A549 (cell line): ENCODE results near the gene RHOBTB1. TPM values are rescaled to one million over a fixed set of nuclear protein-coding genes. Genes with fewer than 3 reads are reported as not detected.
A peak's percentile ranks its signal among the peaks of the same experiment; 100 is the strongest.

ENCODE experiments used
- ATAC-seq, 2 experiments: fragments of 200-7000 bp in 1 of 2; fragments of >200 bp in 1 of 2; cut with Nextera tagmentation in 1 of 2; cut with Tn5 transposase in 1 of 2; 3 replicates each; pipeline versions ENCODE4 v1.8.0 to v1.9.1; 2018 to 2020; ENCODE audit warnings: mild to moderate bottlenecking in 1 of 2, moderate library complexity in 1 of 2
- CTCF ChIA-PET: fragments of 300-600 bp; sonication (Branson Sonifier 250); formaldehyde crosslinking; extraction: SDS; loops from one replicate; lab custom pipeline; 2021; ENCODE audit warnings: antibody characterized with exemption, inconsistent platforms; lab: Yijun Ruan, JAX
- POLR2A ChIA-PET: fragments of 350-600 bp; formaldehyde crosslinking; extraction: SDS; loops from one replicate; lab custom pipeline; 2021; ENCODE audit warnings: antibody characterized with exemption, inconsistent platforms; lab: Yijun Ruan, JAX
- DNase-seq, 2 experiments: peaks; one replicate each; pipeline versions ENCODE4 v3.0.0 to v3.0.0-alpha.2; 2011 to 2016; ENCODE audit warnings: low read depth in 1 of 2, low spot score in 1 of 2
- FAIRE-seq: peaks from 2 replicates; lab custom pipeline; 2011; peaks lifted over from hg19 to GRCh38; lab: Jason Lieb, UNC
- H3K27ac ChIP-seq, 2 experiments: fragments of >200 bp; sonication (Bioruptor Twin); formaldehyde crosslinking; 3 replicates each; pipeline ENCODE4 v1.5.1; 2016 to 2017
- H3K4me1 ChIP-seq: fragments of >200 bp; sonication (Bioruptor Twin); formaldehyde crosslinking; 3 replicates; pipeline ENCODE4 v1.6.1; 2016
- H3K4me2 ChIP-seq: fragments of >200 bp; sonication (Bioruptor Twin); formaldehyde crosslinking; 3 replicates; pipeline ENCODE4 v1.6.1; 2016
- H3K4me3 ChIP-seq: fragments of >200 bp; sonication (Bioruptor Twin); formaldehyde crosslinking; 3 replicates; pipeline ENCODE4 v1.5.1; 2016
- H3K9me3 ChIP-seq: fragments of >200 bp; sonication (Bioruptor Twin); formaldehyde crosslinking; 3 replicates; pipeline ENCODE4 v1.6.1; 2016
- CBX8 ChIP-seq: fragments of 200-600 bp; sonication (generic); IDR thresholded peaks from 2 replicates; pipeline ENCODE4 v1.6.1; 2016
- CHD2 ChIP-seq: fragments of 150-350 bp; IDR thresholded peaks from 2 replicates; pipeline ENCODE4 v1.6.1; 2014; ENCODE audit warnings: low read length; ENCODE audit not compliant: partially characterized antibody
- FOSL2 ChIP-seq, 2 experiments: fragments of 450-650 bp in 1 of 2; fragments of >200 bp in 1 of 2; sonication (Bioruptor Twin) in 1 of 2; formaldehyde crosslinking; IDR thresholded peaks; 2 replicates each; pipeline versions ENCODE4 v1.5.0 to v1.6.1; 2016 to 2020; ENCODE audit warnings: mild to moderate bottlenecking in 1 of 2, moderate library complexity in 1 of 2
- FOXS1 ChIP-seq: fragments of 250-450 bp; sonication (Bioruptor Pico); IDR thresholded peaks from 2 replicates; pipeline ENCODE4 v1.5.0; 2020; ENCODE audit warnings: mild to moderate bottlenecking, moderate library complexity
- HMGXB4 ChIP-seq: fragments of 250-450 bp; sonication (Bioruptor Pico); IDR thresholded peaks from 2 replicates; pipeline ENCODE4 v1.5.0; 2021; ENCODE audit warnings: mild to moderate bottlenecking, moderate library complexity, borderline replicate concordance
- HOXB13 ChIP-seq: fragments of 250-450 bp; sonication (Bioruptor Pico); IDR thresholded peaks from 2 replicates; pipeline ENCODE4 v1.5.0; 2020; ENCODE audit warnings: low read depth, mild to moderate bottlenecking, moderate library complexity
- HOXB5 ChIP-seq: fragments of 250-450 bp; sonication (Bioruptor Pico); IDR thresholded peaks from 2 replicates; pipeline ENCODE4 v1.5.0; 2020; ENCODE audit warnings: mild to moderate bottlenecking, moderate library complexity
- MYC ChIP-seq: IDR thresholded peaks from 2 replicates; pipeline ENCODE4 v1.6.1; 2012; ENCODE audit warnings: mild to moderate bottlenecking, inconsistent platforms, low read length, improper control_type of control experiment, borderline replicate concordance
- NFE2L2 ChIP-seq: fragments of 150-350 bp; conservative IDR thresholded peaks from 2 replicates; pipeline ENCODE4 v1.6.1; 2014; ENCODE audit warnings: low read length
- NPAS2 ChIP-seq: fragments of 250-450 bp; sonication (Bioruptor Pico); IDR thresholded peaks from 2 replicates; pipeline ENCODE4 v1.8.0; 2022; ENCODE audit warnings: mild to moderate bottlenecking, moderate library complexity, borderline replicate concordance
- POLR2A ChIP-seq: IDR thresholded peaks from 2 replicates; pipeline ENCODE4 v1.6.1; 2012; ENCODE audit warnings: mild to moderate bottlenecking, low read length
- RARB ChIP-seq: fragments of 250-450 bp; sonication (Bioruptor Pico); IDR thresholded peaks from 2 replicates; pipeline ENCODE4 v1.8.0; 2021; ENCODE audit warnings: mild to moderate bottlenecking, moderate library complexity
- RFX5 ChIP-seq: fragments of 450-650 bp; IDR thresholded peaks from 2 replicates; pipeline ENCODE4 v1.7.1; 2014; ENCODE audit warnings: antibody characterized with exemption, mild to moderate bottlenecking, moderate library complexity
- RNF2 ChIP-seq: fragments of 200-600 bp; sonication (generic); IDR thresholded peaks from 2 replicates; pipeline ENCODE4 v1.6.1; 2016; ENCODE audit warnings: low read depth, mild to moderate bottlenecking, antibody characterized with exemption, moderate library complexity, borderline replicate concordance
- SMC3 ChIP-seq: fragments of >200 bp; sonication (Bioruptor Twin); formaldehyde crosslinking; IDR thresholded peaks from 3 replicates; pipeline ENCODE4 v1.6.1; 2018; ENCODE audit warnings: inconsistent platforms
- TFCP2L1 ChIP-seq: fragments of 250-450 bp; sonication (Bioruptor Pico); IDR thresholded peaks from 2 replicates; pipeline ENCODE4 v1.5.0; 2021; ENCODE audit warnings: mild to moderate bottlenecking
- ZC3H11A ChIP-seq: fragments of 450-650 bp; IDR thresholded peaks from 2 replicates; pipeline ENCODE4 v1.6.1; 2014; ENCODE audit warnings: antibody characterized with exemption, mild to moderate bottlenecking
- ZNF302 ChIP-seq: fragments of 250-450 bp; sonication (Bioruptor Pico); IDR thresholded peaks from 2 replicates; pipeline ENCODE4 v1.9.0; 2021; ENCODE audit warnings: inconsistent platforms, mild to moderate bottlenecking, moderate library complexity
- WGBS: methylation state at CpG from one replicate; pipeline ENCODE4 v1.1.6; 2017; ENCODE audit errors: missing lambda C conversion rate; 5-methylcytosine and 5-hydroxymethylcytosine counted together
- polyA plus RNA-seq, 4 experiments: library from polyadenylated mRNA; depleted of rRNA in 3 of 4; stranded (reverse); fragments of >200 nt; fragmentation: RNase III in 1 of 4; extraction: RNeasy Plus Mini Kit Qiagen cat#74134 plus additional on column Dnase treatment in 1 of 4; gene quantifications; 2 replicates in 3 of 4; 3 replicates in 1 of 4; pipeline ENCODE4 v1.2.3, GENCODE V29; 2011 to 2017
- TF ChIP-seq, protein P1 (sequence below): fragments of 200-600 bp; sonication (generic); IDR thresholded peaks from 2 replicates; pipeline ENCODE4 v1.6.1; 2016; ENCODE audit warnings: antibody characterized with exemption, mild to moderate bottlenecking, moderate library complexity
- TF ChIP-seq, protein P2 (sequence below): fragments of 450-650 bp; IDR thresholded peaks from 2 replicates; pipeline ENCODE4 v1.6.1; 2014; ENCODE audit warnings: antibody characterized with exemption

The RHOBTB1 gene
- polyA plus RNA-seq, 2 of the 4 experiments (the other 2 are of a cell fraction) = 6.6 to 24.7 TPM

- ATAC-seq (no peak), FAIRE-seq (no peak), DNase-seq (no peak)
- H3K9me3 ChIP-seq = no peaks in the 10 kb centered on the region
- peaks cover 58% of the 10 kb centered on the region for H3K4me1 ChIP-seq
- H3K27ac ChIP-seq = peak overlapping the region; percentile 11 to 18; a peak in 2 of 6 replicates
- TF ChIP-seq SMC3 = no peak
- H3K4me3 ChIP-seq = no peak overlapping the region
- POLR2A ChIA-PET = interaction anchor here (0.7 to 1.2 kb wide), 2 partner anchors 18 to 70 kb away, joined by 4 read pairs; no protein-coding TSS in a partner anchor
- H3K4me2 ChIP-seq = no peak overlapping the region
- CTCF ChIA-PET = interaction anchor here (0.6 to 1.5 kb wide), 7 partner anchors 9 to 941 kb away, joined by 3 to 5 read pairs (median 3); no protein-coding TSS in a partner anchor
- 71% methylated on average over 1 of the region's 1 CpG for WGBS
These were observed 16.9 kb upstream of the RHOBTB1 start for GRCh38 chr10:60960913-60961312.

DNA sequence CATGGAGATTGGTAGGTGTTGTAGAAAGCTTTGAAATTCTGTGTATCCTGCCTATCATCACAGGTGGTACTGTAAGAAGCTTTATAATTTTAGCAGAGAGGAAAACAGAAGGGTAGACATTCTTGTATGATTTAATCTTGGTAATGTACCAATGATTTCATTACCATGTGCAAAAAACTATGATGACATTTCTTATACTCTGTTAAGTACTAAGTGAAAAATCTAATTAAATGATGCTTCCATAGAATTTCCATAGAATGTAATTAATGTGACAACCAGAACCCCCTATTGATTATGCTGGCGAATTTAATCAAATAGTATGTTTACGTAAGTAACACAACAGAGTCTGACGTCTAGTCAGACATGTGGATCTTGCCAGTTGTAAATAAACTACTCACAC lies 16.0 kb upstream of the RHOBTB1 start:
- no peak for DNase-seq
- Histone ChIP-seq H3K4me3 (no peak overlapping the region), H3K27ac (no peak overlapping the region; a peak in 2 of 6 replicates), H3K4me2 (no peak overlapping the region), H3K4me1 (peaks cover 61% of the 10 kb centered on the region), H3K9me3 (no peaks in the 10 kb centered on the region)
- POLR2A ChIA-PET = interaction anchor here (1.4 kb wide), 1 partner anchor 15 kb away, joined by 5 read pairs; no protein-coding TSS in a partner anchor
- TF ChIP-seq RARB (CRISPR knock-in tag) (no peak), RFX5 (no peak), FOSL2 (IDR thresholded peaks at IDR 0.05) (no peak), FOSL2 (CRISPR knock-in tag; IDR thresholded peaks at IDR 0.05) (no peak), POLR2A (no peak), FOXS1 (CRISPR knock-in tag) (no peak), CHD2 (no peak), NFE2L2 (no peak)
- TF ChIP-seq, protein P1, sequence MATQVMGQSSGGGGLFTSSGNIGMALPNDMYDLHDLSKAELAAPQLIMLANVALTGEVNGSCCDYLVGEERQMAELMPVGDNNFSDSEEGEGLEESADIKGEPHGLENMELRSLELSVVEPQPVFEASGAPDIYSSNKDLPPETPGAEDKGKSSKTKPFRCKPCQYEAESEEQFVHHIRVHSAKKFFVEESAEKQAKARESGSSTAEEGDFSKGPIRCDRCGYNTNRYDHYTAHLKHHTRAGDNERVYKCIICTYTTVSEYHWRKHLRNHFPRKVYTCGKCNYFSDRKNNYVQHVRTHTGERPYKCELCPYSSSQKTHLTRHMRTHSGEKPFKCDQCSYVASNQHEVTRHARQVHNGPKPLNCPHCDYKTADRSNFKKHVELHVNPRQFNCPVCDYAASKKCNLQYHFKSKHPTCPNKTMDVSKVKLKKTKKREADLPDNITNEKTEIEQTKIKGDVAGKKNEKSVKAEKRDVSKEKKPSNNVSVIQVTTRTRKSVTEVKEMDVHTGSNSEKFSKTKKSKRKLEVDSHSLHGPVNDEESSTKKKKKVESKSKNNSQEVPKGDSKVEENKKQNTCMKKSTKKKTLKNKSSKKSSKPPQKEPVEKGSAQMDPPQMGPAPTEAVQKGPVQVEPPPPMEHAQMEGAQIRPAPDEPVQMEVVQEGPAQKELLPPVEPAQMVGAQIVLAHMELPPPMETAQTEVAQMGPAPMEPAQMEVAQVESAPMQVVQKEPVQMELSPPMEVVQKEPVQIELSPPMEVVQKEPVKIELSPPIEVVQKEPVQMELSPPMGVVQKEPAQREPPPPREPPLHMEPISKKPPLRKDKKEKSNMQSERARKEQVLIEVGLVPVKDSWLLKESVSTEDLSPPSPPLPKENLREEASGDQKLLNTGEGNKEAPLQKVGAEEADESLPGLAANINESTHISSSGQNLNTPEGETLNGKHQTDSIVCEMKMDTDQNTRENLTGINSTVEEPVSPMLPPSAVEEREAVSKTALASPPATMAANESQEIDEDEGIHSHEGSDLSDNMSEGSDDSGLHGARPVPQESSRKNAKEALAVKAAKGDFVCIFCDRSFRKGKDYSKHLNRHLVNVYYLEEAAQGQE = no peak
- no peak for ATAC-seq
- FAIRE-seq = no peak
- 89% methylated on average over 3 of the region's 3 CpGs for WGBS
- CTCF ChIA-PET = interaction anchor here (0.7 to 1.4 kb wide), 3 partner anchors 8 to 324 kb away, joined by 3 read pairs; no protein-coding TSS in a partner anchor

DNA sequence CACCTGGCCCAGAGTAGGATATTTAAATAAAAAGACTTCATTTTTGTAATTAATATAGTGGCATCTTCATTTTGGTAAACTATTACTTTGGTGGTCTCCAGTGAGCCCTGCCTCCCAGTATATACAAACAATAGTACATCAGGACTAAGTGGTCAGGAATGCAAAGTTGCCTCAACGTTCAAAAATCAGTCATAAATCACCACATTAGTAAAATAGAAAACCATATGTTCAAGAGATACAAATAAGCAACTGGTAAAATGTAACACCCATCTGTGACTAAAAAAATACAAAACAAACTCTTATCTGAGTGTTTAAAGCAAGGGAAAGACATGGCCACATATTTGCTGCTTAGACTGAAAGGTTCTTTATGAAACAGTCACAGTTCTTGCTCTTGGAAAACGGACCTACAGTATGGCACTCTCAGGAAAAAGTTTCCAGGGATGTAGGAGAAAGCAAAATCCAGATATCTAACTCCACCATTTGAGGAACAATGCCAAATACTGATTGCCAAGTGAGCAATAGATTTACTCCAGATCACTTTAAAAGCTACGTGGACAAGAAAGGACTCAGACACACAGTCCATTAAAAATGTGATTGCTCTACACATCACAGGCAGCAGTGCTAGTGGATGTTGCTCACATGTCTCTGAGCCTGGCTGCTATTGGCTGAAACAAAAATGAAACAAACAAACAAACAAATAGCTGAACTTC lies 15.1 kb upstream of the RHOBTB1 start:
- no peaks in the 10 kb centered on the region for H3K9me3 ChIP-seq
- ChIA-PET POLR2A (interaction anchor here (1.4 kb wide), 1 partner anchor 14 kb away, joined by 5 read pairs; no protein-coding TSS in a partner anchor), CTCF (interaction anchor here (0.7 kb wide), 1 partner anchor 325 kb away, joined by 3 read pairs; no protein-coding TSS in a partner anchor)
- 27% methylated on average over 3 of the region's 3 CpGs for WGBS
- TF ChIP-seq, protein P2, sequence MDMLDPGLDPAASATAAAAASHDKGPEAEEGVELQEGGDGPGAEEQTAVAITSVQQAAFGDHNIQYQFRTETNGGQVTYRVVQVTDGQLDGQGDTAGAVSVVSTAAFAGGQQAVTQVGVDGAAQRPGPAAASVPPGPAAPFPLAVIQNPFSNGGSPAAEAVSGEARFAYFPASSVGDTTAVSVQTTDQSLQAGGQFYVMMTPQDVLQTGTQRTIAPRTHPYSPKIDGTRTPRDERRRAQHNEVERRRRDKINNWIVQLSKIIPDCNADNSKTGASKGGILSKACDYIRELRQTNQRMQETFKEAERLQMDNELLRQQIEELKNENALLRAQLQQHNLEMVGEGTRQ = peak; percentile 22; the same call in 1 of the 2 replicates
- no peak for TF ChIP-seq MYC
- 0 out of 3 replicates have a peak overlapping the region, but pooled peaks have one; percentile 0 for H3K4me2 ChIP-seq
- FAIRE-seq (peak; percentile 85), DNase-seq (no peak), ATAC-seq (no peak; a peak in 1 of 6 replicates)
- H3K27ac ChIP-seq = peak overlapping the region; percentile 31 to 52; a peak in 3 of 6 replicates
- peaks cover 54% of the 10 kb centered on the region for H3K4me1 ChIP-seq
- H3K4me3 ChIP-seq = no peak overlapping the region

GRCh38 chr10:60957667-60958221 lies 13.8 kb upstream of the RHOBTB1 start:
- H3K4me2 ChIP-seq = no peak overlapping the region
- H3K9me3 ChIP-seq = no peaks in the 10 kb centered on the region
- peaks cover 41% of the 10 kb centered on the region for H3K4me1 ChIP-seq
- peak overlapping the region; percentile 72 to 78; a peak in 5 of 6 replicates for H3K27ac ChIP-seq
- DNase-seq (no peak), FAIRE-seq (no peak), ATAC-seq (no peak)
- POLR2A ChIA-PET = no interaction called here
- 82% methylated on average over 3 of the region's 3 CpGs for WGBS
- CTCF ChIA-PET = no interaction called here
- no peak overlapping the region for H3K4me3 ChIP-seq
- no peak for TF ChIP-seq RNF2
- TF ChIP-seq, protein P2 = no peak
- TF ChIP-seq NPAS2 (CRISPR knock-in tag) = no peak
- no peak for TF ChIP-seq ZNF302 (CRISPR knock-in tag)
- no peak for TF ChIP-seq ZC3H11A
- TF ChIP-seq CBX8 = no peak
- no peak for TF ChIP-seq TFCP2L1 (CRISPR knock-in tag)
- TF ChIP-seq HOXB5 (CRISPR knock-in tag) = no peak
- no peak for TF ChIP-seq HMGXB4 (CRISPR knock-in tag)
- no peak for TF ChIP-seq HOXB13 (CRISPR knock-in tag)
- TF ChIP-seq FOXS1 (CRISPR knock-in tag) = no peak
- no peak for TF ChIP-seq CHD2
